H1 (cell line): ENCODE data around the gene SLC39A11. TPM values are rescaled to one million over a fixed set of nuclear protein-coding genes. Genes with fewer than 3 reads are reported as not detected.

Experiments used
- CTCF ChIA-PET: fragments of 300-600 bp; sonication (Branson Sonifier 250); formaldehyde crosslinking; loops from one replicate; lab custom pipeline; 2021; ENCODE audit not compliant: partially characterized antibody; lab: Charles Lee
- POLR2A ChIA-PET: fragments of 300-600 bp; sonication (Branson Sonifier 250); formaldehyde crosslinking; loops from one replicate; lab custom pipeline; 2021; ENCODE audit warnings: inconsistent platforms; ENCODE audit not compliant: partially characterized antibody; lab: Charles Lee
- DNase-seq, 2 experiments: peaks; one replicate each; pipeline versions ENCODE4 v3.0.0 to v3.0.0-alpha.2; 2010 to 2022; ENCODE audit warnings: low spot score in 2 of 2, low read depth in 1 of 2, mixed read lengths in 1 of 2
- FAIRE-seq: peaks from 2 replicates; lab custom pipeline; 2011; peaks lifted over from hg19 to GRCh38; lab: Jason Lieb, UNC
- H2AFZ ChIP-seq: 2 replicates; pipeline ENCODE4 v1.8.1; 2012; ENCODE audit warnings: low read length, inconsistent platforms
- H2AK5ac ChIP-seq: 2 replicates; pipeline ENCODE4 v1.6.1; 2013; ENCODE audit warnings: low read depth, low read length
- H2BK120ac ChIP-seq: replicated peaks from 2 replicates; pipeline ENCODE3; 2013; ENCODE audit warnings: low read depth, low read length, inconsistent platforms
- H2BK12ac ChIP-seq: 2 replicates; pipeline ENCODE4 v1.6.1; 2013; ENCODE audit warnings: low read depth, low read length
- H2BK15ac ChIP-seq: 2 replicates; pipeline ENCODE4 v1.6.1; 2013; ENCODE audit warnings: low read length
- H2BK20ac ChIP-seq: 2 replicates; pipeline ENCODE4 v1.6.1; 2013; ENCODE audit warnings: low read length
- H2BK5ac ChIP-seq: 2 replicates; pipeline ENCODE4 v1.6.1; 2013; ENCODE audit warnings: low read depth, low read length
- H3K14ac ChIP-seq: 2 replicates; pipeline ENCODE4 v1.6.1; 2013; ENCODE audit warnings: inconsistent platforms; ENCODE audit not compliant: insufficient read length
- H3K18ac ChIP-seq: 2 replicates; pipeline ENCODE4 v1.6.1; 2013; ENCODE audit warnings: low read length; ENCODE audit errors: extremely low read depth
- H3K23ac ChIP-seq: 2 replicates; pipeline ENCODE4 v1.6.1; 2013; ENCODE audit warnings: inconsistent platforms; ENCODE audit not compliant: insufficient read length
- H3K23me2 ChIP-seq: 2 replicates; pipeline ENCODE4 v1.6.1; 2013; ENCODE audit warnings: low read depth, low read length
- H3K27ac ChIP-seq: 2 replicates; pipeline ENCODE4 v1.6.1; 2011; ENCODE audit warnings: low read depth, low read length, inconsistent platforms
- H3K27me3 ChIP-seq, 4 experiments: replicated peaks in 1 of 4; 1 replicate in 1 of 4; 2 replicates in 3 of 4; pipeline versions ENCODE4 v1.6.1 to v1.8.1; 2011 to 2013; ENCODE audit warnings: low read length in 3 of 4, mild to moderate bottlenecking in 3 of 4, inconsistent platforms in 2 of 4, mixed read lengths in 2 of 4, moderate library complexity in 1 of 4; ENCODE audit not compliant: control insufficient read depth in 3 of 4, insufficient read depth in 3 of 4; ENCODE audit errors: extremely low read depth in 1 of 4
- H3K36me3 ChIP-seq, 4 experiments: 2 replicates each; pipeline versions ENCODE4 v1.6.1 to v1.8.1; 2011 to 2013; ENCODE audit warnings: mild to moderate bottlenecking in 4 of 4, low read length in 3 of 4, moderate library complexity in 2 of 4, control low read depth in 1 of 4, inconsistent platforms in 1 of 4; ENCODE audit not compliant: insufficient read depth in 4 of 4, control insufficient read depth in 2 of 4
- H3K4ac ChIP-seq: replicated peaks from 2 replicates; pipeline ENCODE3; 2013; ENCODE audit warnings: low read length, low read depth, mixed read lengths, inconsistent platforms; ENCODE audit not compliant: insufficient read length
- H3K4me1 ChIP-seq, 4 experiments: replicated peaks in 1 of 4; 1 replicate in 1 of 4; 2 replicates in 3 of 4; pipeline versions ENCODE4 v1.6.1 to v1.8.1; 2011 to 2013; ENCODE audit warnings: low read length in 3 of 4, inconsistent platforms in 2 of 4, mixed read lengths in 1 of 4; ENCODE audit not compliant: insufficient read depth in 4 of 4, control insufficient read depth in 3 of 4
- H3K4me2 ChIP-seq, 2 experiments: 2 replicates each; pipeline versions ENCODE4 v1.6.1 to v1.8.1; 2011 to 2013; ENCODE audit warnings: low read depth in 2 of 2, low read length in 2 of 2, control low read depth in 1 of 2, inconsistent platforms in 1 of 2, mild to moderate bottlenecking in 1 of 2; ENCODE audit not compliant: insufficient read depth in 1 of 2
- H3K4me3 ChIP-seq, 4 experiments: fragments of 200-600, 300-600 bp in 1 of 4; sonication (generic), shearing (Covaris generic), sonication (Bioruptor Twin) in 1 of 4; 2 replicates each; pipeline versions ENCODE4 v1.5.1 to v1.8.1; 2011 to 2016; ENCODE audit warnings: low read length in 4 of 4, low read depth in 3 of 4, control low read depth in 2 of 4, inconsistent platforms in 2 of 4, mild to moderate bottlenecking in 2 of 4, mixed read lengths in 1 of 4, moderate library complexity in 1 of 4; ENCODE audit not compliant: insufficient read depth in 2 of 4; ENCODE audit errors: extremely low read depth in 1 of 4
- H3K56ac ChIP-seq: replicated peaks from 2 replicates; pipeline ENCODE3; 2013; ENCODE audit warnings: low read depth, mild to moderate bottlenecking, mixed read lengths, low read length, inconsistent platforms; ENCODE audit not compliant: insufficient read length
- H3K79me1 ChIP-seq: 2 replicates; pipeline ENCODE4 v1.6.1; 2013; ENCODE audit warnings: low read depth, low read length, control low read depth
- H3K79me2 ChIP-seq, 2 experiments: 2 replicates each; pipeline versions ENCODE4 v1.6.1 to v1.8.1; 2012 to 2013; ENCODE audit warnings: low read length in 2 of 2, mild to moderate bottlenecking in 2 of 2, inconsistent platforms in 1 of 2; ENCODE audit not compliant: insufficient read depth in 2 of 2, control insufficient read depth in 1 of 2
- H3K9ac ChIP-seq, 4 experiments: replicated peaks in 1 of 4; 1 replicate in 1 of 4; 2 replicates in 3 of 4; pipeline versions ENCODE4 v1.6.1 to v1.8.1; 2011 to 2013; ENCODE audit warnings: low read depth in 3 of 4, low read length in 3 of 4, control low read depth in 2 of 4, mild to moderate bottlenecking in 2 of 4, moderate library complexity in 2 of 4, inconsistent platforms in 1 of 4; ENCODE audit errors: extremely low read depth in 1 of 4
- H3K9me3 ChIP-seq, 2 experiments: 2 replicates each; pipeline versions ENCODE4 v1.6.1 to v1.8.1; 2012 to 2013; ENCODE audit warnings: mild to moderate bottlenecking in 2 of 2, moderate library complexity in 2 of 2, control low read depth in 1 of 2, inconsistent platforms in 1 of 2, low read depth in 1 of 2, low read length in 1 of 2, mixed read lengths in 1 of 2; ENCODE audit not compliant: insufficient read depth in 2 of 2
- H4K20me1 ChIP-seq, 2 experiments: replicated peaks in 1 of 2; 2 replicates each; pipeline versions ENCODE3 to v1.8.1; 2011 to 2013; ENCODE audit warnings: inconsistent platforms in 2 of 2, low read length in 2 of 2, mild to moderate bottlenecking in 1 of 2; ENCODE audit not compliant: insufficient read depth in 2 of 2, control insufficient read depth in 1 of 2
- H4K5ac ChIP-seq: 2 replicates; pipeline ENCODE4 v1.6.1; 2013; ENCODE audit warnings: low read length, low read depth, mixed read lengths, inconsistent platforms; ENCODE audit not compliant: insufficient read length
- H4K8ac ChIP-seq: 2 replicates; pipeline ENCODE4 v1.8.0; 2013; ENCODE audit warnings: mild to moderate bottlenecking, moderate library complexity, low read length, inconsistent platforms; ENCODE audit not compliant: insufficient read depth; ENCODE audit errors: extremely low read depth
- H4K91ac ChIP-seq: replicated peaks from 2 replicates; pipeline ENCODE3; 2013; ENCODE audit warnings: low read length, mixed read lengths, inconsistent platforms; ENCODE audit not compliant: insufficient read length
- EGR1 ChIP-seq: IDR thresholded peaks from 2 replicates; pipeline ENCODE4 v1.6.1; 2011; ENCODE audit warnings: low read depth, low read length, borderline replicate concordance
- EZH2 ChIP-seq: fragments of 200-600 bp; sonication (generic); IDR thresholded peaks from 2 replicates; pipeline ENCODE4 v1.7.1; 2012; ENCODE audit warnings: low read depth, mild to moderate bottlenecking, moderate library complexity, low read length, inconsistent platforms; ENCODE audit not compliant: severe bottlenecking
- FOSL1 ChIP-seq: IDR thresholded peaks from 2 replicates; pipeline ENCODE4 v1.6.1; 2011; ENCODE audit warnings: mild to moderate bottlenecking, low read depth, low read length, moderate library complexity; ENCODE audit not compliant: insufficient read depth
- KDM4A ChIP-seq: IDR thresholded peaks from one replicate; pipeline ENCODE4 v1.7.1; 2012; ENCODE audit warnings: low read depth, mild to moderate bottlenecking, moderate library complexity, low read length, inconsistent platforms; ENCODE audit not compliant: severe bottlenecking
- POLR2AphosphoS5 ChIP-seq: IDR thresholded peaks from 2 replicates; pipeline ENCODE4 v1.6.1; 2011; ENCODE audit warnings: low read depth, low read length
- RBBP5 ChIP-seq: IDR thresholded peaks from 2 replicates; pipeline ENCODE4 v1.7.1; 2012; ENCODE audit warnings: low read depth, mild to moderate bottlenecking, inconsistent platforms, low read length, moderate library complexity, borderline replicate concordance
- RFX5 ChIP-seq: IDR thresholded peaks from 2 replicates; pipeline ENCODE4 v1.6.1; 2011; ENCODE audit warnings: low read depth, low read length, improper control_type of control experiment, borderline replicate concordance
- SIRT6 ChIP-seq: IDR thresholded peaks from one replicate; pipeline ENCODE4 v1.7.1; 2012; ENCODE audit warnings: low read length, inconsistent platforms
- TAF7 ChIP-seq: optimal IDR thresholded peaks from 2 replicates; pipeline ENCODE3; 2011; ENCODE audit warnings: low read depth, mild to moderate bottlenecking, inconsistent platforms, low read length, moderate library complexity, borderline replicate concordance
- ZNF274 ChIP-seq: IDR thresholded peaks from 2 replicates; pipeline ENCODE4 v1.7.0; 2012; ENCODE audit warnings: low read length, borderline replicate concordance; ENCODE audit errors: extremely low read depth
- WGBS, 2 experiments: shearing (Covaris generic) in 1 of 2; methylation state at CpG; one replicate each; pipeline versions ENCODE4 v1.1.6 to v1.1.7; 2013 to 2015; ENCODE audit warnings: low lambda C conversion rate in 2 of 2, mixed read lengths in 2 of 2, inconsistent platforms in 1 of 2, low coverage in 1 of 2, missing lambda C conversion rate in 1 of 2; ENCODE audit not compliant: insufficient replicate concordance in 2 of 2, insufficient coverage in 1 of 2, insufficient read length in 1 of 2; ENCODE audit errors: extremely low coverage in 1 of 2, missing lambda C conversion rate in 1 of 2; 5-methylcytosine and 5-hydroxymethylcytosine counted together
- polyA plus RNA-seq, 7 experiments: library from polyadenylated mRNA; depleted of rRNA in 3 of 7; stranded (reverse) in 5 of 7; unstranded in 2 of 7; fragments of >200 nt in 5 of 7; fragments of 200-250 nt in 2 of 7; gene quantifications; 1 replicate in 5 of 7; 2 replicates in 1 of 7; 4 replicates in 1 of 7; pipeline versions ENCODE4 v1.2.1 to v1.2.3, GENCODE V29; 2011 to 2013; ENCODE audit warnings: missing spikeins in 2 of 7, mixed read lengths in 2 of 7
- total RNA-seq: library from RNA; stranded (reverse); fragmentation: NEBNext Ultra II Directional; extraction: Animal tissue kit (Norgen Biotek cat#: 25700); gene quantifications from 2 replicates; pipeline ENCODE4 v1.2.1, GENCODE V29; 2021
- TF ChIP-seq, protein P1 (sequence below), 3 experiments: IDR thresholded peaks; 1 replicate in 2 of 3; 2 replicates in 1 of 3; pipeline versions ENCODE4 v1.5.1 to v1.6.1; 2011; ENCODE audit warnings: low read length in 3 of 3, mild to moderate bottlenecking in 3 of 3, inconsistent platforms in 2 of 3, low read depth in 1 of 3, moderate library complexity in 1 of 3; ENCODE audit not compliant: insufficient read depth in 1 of 3; ENCODE audit errors: control extremely low read depth in 1 of 3

Gene SLC39A11
- total and polyA plus RNA-seq, 2 of the 8 experiments (the other 6 are each of a cell fraction or from before 2014, with no cell fraction given), result 12.2 to 19.6 TPM

GRCh38 chr17:72786209-72786608 lies 306.3 kb downstream of the SLC39A11 start:
- Histone ChIP-seq H3K79me1 (no peaks in the 10 kb centered on the region), H3K9me3 (no peaks in the 10 kb centered on the region), H3K27ac (no peak overlapping the region), H3K18ac (no peak overlapping the region), H3K4me3 (no peak overlapping the region), H4K8ac (no peak overlapping the region), H3K79me2 (no peaks in the 10 kb centered on the region), H2BK15ac (no peak overlapping the region), H3K27me3 (no peaks in the 10 kb centered on the region), H3K4me1 (no peaks in the 10 kb centered on the region), H4K5ac (no peak overlapping the region), H4K91ac (no peak overlapping the region), H3K36me3 (no peaks in the 10 kb centered on the region), H3K23ac (no peak overlapping the region), H2BK5ac (no peak overlapping the region), H3K9ac (no peak overlapping the region), H3K14ac (no peak overlapping the region), H3K23me2 (no peaks in the 10 kb centered on the region), H2AFZ (no peak overlapping the region), H3K56ac (no peak overlapping the region), H2AK5ac (no peak overlapping the region), H4K20me1 (no peaks in the 10 kb centered on the region), H2BK20ac (no peak overlapping the region), H2BK120ac (no peak overlapping the region), H3K4ac (no peak overlapping the region), H3K4me2 (no peak overlapping the region), H2BK12ac (no peak overlapping the region)
- ChIA-PET POLR2A (no interaction called here), CTCF (interaction anchor here (1.1 to 1.2 kb wide), 2 partner anchors 13 to 227 kb away, joined by 3 to 4 read pairs; no protein-coding TSS in a partner anchor)
- no peak for DNase-seq
- FAIRE-seq, result no peak
- WGBS, 2 experiments, result 95% methylated on average over 2 of the region's 2 CpGs; no CpG with 5 or more reads in 1 of the 2 experiments
- no peak for TF ChIP-seq SIRT6
- TF ChIP-seq, protein P1, sequence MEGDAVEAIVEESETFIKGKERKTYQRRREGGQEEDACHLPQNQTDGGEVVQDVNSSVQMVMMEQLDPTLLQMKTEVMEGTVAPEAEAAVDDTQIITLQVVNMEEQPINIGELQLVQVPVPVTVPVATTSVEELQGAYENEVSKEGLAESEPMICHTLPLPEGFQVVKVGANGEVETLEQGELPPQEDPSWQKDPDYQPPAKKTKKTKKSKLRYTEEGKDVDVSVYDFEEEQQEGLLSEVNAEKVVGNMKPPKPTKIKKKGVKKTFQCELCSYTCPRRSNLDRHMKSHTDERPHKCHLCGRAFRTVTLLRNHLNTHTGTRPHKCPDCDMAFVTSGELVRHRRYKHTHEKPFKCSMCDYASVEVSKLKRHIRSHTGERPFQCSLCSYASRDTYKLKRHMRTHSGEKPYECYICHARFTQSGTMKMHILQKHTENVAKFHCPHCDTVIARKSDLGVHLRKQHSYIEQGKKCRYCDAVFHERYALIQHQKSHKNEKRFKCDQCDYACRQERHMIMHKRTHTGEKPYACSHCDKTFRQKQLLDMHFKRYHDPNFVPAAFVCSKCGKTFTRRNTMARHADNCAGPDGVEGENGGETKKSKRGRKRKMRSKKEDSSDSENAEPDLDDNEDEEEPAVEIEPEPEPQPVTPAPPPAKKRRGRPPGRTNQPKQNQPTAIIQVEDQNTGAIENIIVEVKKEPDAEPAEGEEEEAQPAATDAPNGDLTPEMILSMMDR (IDR thresholded peaks at IDR 0.05; ENCODE audit: control extremely low read depth in 1 of 3, insufficient read depth in 1 of 3, low read depth in 1 of 3, low read length in 3 of 3), result no peak
- no peak for TF ChIP-seq EGR1
- TF ChIP-seq KDM4A, result no peak
- TF ChIP-seq FOSL1, result no peak
- TF ChIP-seq POLR2AphosphoS5, result no peak
- no peak for TF ChIP-seq RBBP5
- TF ChIP-seq TAF7, result no peak
- TF ChIP-seq EZH2, result no peak
- TF ChIP-seq RFX5, result no peak
- no peak for TF ChIP-seq ZNF274
